Large intestine (tissue), 3 donors: ENCODE results near the gene CSRP1. TPM values are rescaled to one million over a fixed set of nuclear protein-coding genes. Genes with fewer than 3 reads are reported as not detected.
"Not testable (repeated sequence)": the region's sequence is repeated elsewhere in the genome, so short reads cannot be mapped to it uniquely, and the experiment has no call there.

Source experiments
- DNase-seq, 2 donors: peaks; one replicate each; pipeline versions ENCODE4 v3.0.0 to v3.0.0-alpha.2; 2013
- H3K27ac ChIP-seq: one replicate; pipeline ENCODE4 v1.5.1; 2013; ENCODE audit warnings: low read length
- H3K27me3 ChIP-seq: 2 replicates; pipeline ENCODE4 v1.6.1; 2013; ENCODE audit warnings: low read length; ENCODE audit not compliant: control insufficient read depth, insufficient read depth
- H3K36me3 ChIP-seq: 2 replicates; pipeline ENCODE4 v1.6.1; 2013; ENCODE audit warnings: low read length; ENCODE audit not compliant: control insufficient read depth, insufficient read depth
- H3K4me1 ChIP-seq: one replicate; pipeline ENCODE4 v1.6.1; 2013; ENCODE audit warnings: low read length; ENCODE audit not compliant: control insufficient read depth, insufficient read depth
- H3K4me3 ChIP-seq: one replicate; pipeline ENCODE4 v1.5.1; 2013; ENCODE audit warnings: low read length
- H3K9me3 ChIP-seq: one replicate; pipeline ENCODE4 v1.6.1; 2013; ENCODE audit warnings: mild to moderate bottlenecking, low read depth, low read length, moderate library complexity; ENCODE audit not compliant: control insufficient read depth
- WGBS: methylation state at CpG from one replicate; pipeline ENCODE4 v1.1.5; 2013; ENCODE audit warnings: low lambda C conversion rate; ENCODE audit not compliant: insufficient coverage; 5-methylcytosine and 5-hydroxymethylcytosine counted together
- polyA plus RNA-seq: library from polyadenylated mRNA; unstranded; fragments of 120-200 nt; gene quantifications from one replicate; pipeline ENCODE4 v1.2.1, GENCODE V29; 2013

Gene CSRP1
- polyA plus RNA-seq, 1 donor = 187 TPM

DNA sequence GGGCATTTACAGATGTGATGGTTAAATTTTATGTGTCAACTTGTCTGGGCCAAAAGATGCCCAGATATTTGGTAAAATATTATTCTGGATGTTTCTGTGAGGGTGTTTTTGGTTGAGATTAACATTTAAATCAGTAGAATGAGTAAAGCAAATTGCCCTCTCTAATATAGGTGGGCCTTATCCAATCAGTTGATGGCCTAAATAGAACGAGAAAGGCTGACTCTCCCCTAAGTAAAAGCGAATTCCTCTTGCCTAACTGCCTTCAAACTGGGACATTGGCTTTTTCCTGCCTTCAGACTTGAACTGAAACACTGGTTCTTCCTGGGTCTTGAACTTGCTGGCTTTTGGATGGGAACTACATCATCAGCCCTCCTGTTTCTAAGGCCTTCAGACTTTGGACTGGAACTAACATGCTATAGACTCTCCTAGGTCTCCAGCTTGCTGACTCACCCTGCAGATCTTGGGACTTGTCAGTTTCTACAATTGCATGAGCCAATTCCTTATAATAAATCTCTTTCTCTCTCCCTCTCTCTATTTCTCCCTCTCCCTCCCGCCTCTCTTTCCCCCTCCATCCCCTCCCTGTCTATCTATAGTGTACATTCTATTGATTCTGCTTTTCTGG lies 21.8 kb upstream of the CSRP1 start:
- no peaks in the 10 kb centered on the region for H3K27me3 ChIP-seq
- no peaks in the 10 kb centered on the region for H3K36me3 ChIP-seq
- no peak overlapping the region for H3K4me3 ChIP-seq
- H3K4me1 ChIP-seq = peaks cover 12% of the 10 kb centered on the region
- peak; percentile 88 to 93 for DNase-seq
- H3K27ac ChIP-seq = peak overlapping the region; percentile 82
- WGBS = 75% methylated on average over 2 of the region's 3 CpGs
- H3K9me3 ChIP-seq = peaks cover 10% of the 10 kb centered on the region

GRCh38 chr1:201527879-201528278 lies 21.0 kb upstream of the CSRP1 start:
- Histone ChIP-seq H3K27ac (no peak overlapping the region), H3K36me3 (no peaks in the 10 kb centered on the region), H3K27me3 (no peaks in the 10 kb centered on the region), H3K9me3 (peaks cover 10% of the 10 kb centered on the region), H3K4me3 (no peak overlapping the region), H3K4me1 (peaks cover 12% of the 10 kb centered on the region)
- 85% methylated on average over 5 of the region's 5 CpGs for WGBS
- no peak for DNase-seq

DNA sequence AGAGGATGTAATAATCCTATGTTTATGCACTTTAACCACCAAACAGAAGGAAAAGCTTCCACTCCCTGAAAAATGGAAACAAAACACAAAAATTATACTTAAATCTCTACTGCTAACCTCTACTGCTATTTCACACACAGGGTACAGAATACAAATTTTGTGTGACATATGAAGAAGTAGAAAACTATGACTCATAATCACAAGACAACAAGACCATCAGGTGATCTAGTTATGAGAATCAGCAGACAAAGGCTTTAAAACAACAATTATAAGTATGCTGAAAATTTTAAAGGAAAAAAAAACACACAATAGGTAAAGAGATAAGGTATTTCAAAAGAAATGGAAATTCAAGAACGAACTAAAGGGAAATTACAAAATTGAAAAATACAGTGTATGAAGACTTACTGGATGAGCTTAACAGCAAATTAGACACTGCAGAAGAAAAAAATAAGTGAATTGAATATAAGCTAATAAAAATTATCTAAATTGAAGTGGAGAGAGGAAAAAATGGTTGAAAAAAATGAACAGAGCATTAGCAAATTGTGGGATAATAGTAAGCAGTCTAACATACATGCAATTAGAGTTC lies 18.4 kb upstream of the CSRP1 start:
- H3K9me3 ChIP-seq = peaks cover 10% of the 10 kb centered on the region
- H3K27me3 ChIP-seq = no peaks in the 10 kb centered on the region
- DNase-seq = no peak
- no peak overlapping the region for H3K4me3 ChIP-seq
- peaks cover 10% of the 10 kb centered on the region for H3K4me1 ChIP-seq
- WGBS = 94% methylated on average over 1 of the region's 1 CpG
- peaks cover 3% of the 10 kb centered on the region for H3K36me3 ChIP-seq
- no peak overlapping the region for H3K27ac ChIP-seq

DNA sequence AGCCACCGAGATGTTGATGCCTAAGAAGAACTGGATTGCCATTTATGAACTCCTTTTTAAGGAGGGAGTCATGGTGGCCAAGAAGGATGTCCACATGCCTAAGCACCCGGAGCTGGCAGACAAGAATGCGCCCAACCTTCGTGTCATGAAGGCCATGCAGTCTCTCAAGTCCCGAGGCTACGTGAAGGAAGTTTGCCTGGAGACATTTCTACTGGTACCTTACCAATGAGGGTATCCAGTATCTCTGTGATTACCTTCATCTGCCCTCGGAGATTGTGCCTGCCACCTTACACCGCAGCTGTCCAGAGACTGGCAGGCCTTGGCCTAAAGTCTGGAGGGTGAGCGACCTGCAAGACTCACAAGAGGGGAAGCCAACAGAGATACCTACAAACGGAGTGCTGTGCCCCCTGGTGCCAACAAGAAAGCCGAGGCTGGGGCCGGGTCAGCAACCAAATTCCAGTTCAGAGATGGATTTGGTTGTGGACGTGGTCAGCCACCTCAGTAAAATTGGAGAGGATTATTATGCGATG lies 13.2 kb upstream of the CSRP1 start:
- H3K27me3 ChIP-seq, H3K4me3 ChIP-seq: not testable (repeated sequence)
- 63% methylated on average over 2 of the region's 14 CpGs for WGBS

GRCh38 chr1:201518071-201518470 lies 11.1 kb upstream of the CSRP1 start:
- Histone ChIP-seq H3K27ac (no peak overlapping the region), H3K4me1 (peaks cover 16% of the 10 kb centered on the region), H3K27me3 (no peaks in the 10 kb centered on the region), H3K9me3 (no peaks in the 10 kb centered on the region), H3K36me3 (peaks cover 3% of the 10 kb centered on the region), H3K4me3 (no peak overlapping the region)
- WGBS = no CpG with 5 or more reads among the region's 5 CpGs
- DNase-seq = no peak

More for the DNA sequence above, 13.2 kb upstream of the CSRP1 start:
- peaks cover 10% of the 10 kb centered on the region for H3K9me3 ChIP-seq
- H3K36me3 ChIP-seq, H3K27ac ChIP-seq, DNase-seq: not testable (repeated sequence)
- peaks cover 14% of the 10 kb centered on the region for H3K4me1 ChIP-seq

DNA sequence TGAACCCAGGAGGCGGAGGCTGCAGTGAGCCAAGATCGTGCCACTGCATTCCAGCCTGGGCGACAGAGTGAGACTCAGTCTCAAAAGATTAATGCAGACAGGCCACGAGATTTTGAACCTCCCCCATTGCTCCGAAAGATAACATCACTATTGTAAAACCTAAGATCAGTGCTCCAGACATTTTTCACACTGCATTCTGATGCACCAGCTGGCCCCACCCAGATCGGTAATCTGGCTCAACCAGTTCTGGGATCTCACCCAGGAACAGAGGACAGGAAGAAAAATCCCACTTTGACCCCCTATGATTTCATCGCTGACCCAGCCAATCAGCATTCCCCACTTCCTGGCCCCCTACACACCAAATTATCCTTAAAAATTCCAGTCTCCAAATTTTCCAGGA lies 10.7 kb upstream of the CSRP1 start:
- WGBS = 60% methylated on average over 1 of the region's 7 CpGs
- no peak overlapping the region for H3K27ac ChIP-seq

GRCh38 chr1:201516511-201517127 lies 9.7 kb upstream of the CSRP1 start:
- H3K27me3 ChIP-seq = no peaks in the 10 kb centered on the region
- H3K27ac ChIP-seq = no peak overlapping the region
- H3K36me3 ChIP-seq = no peaks in the 10 kb centered on the region
- H3K4me3 ChIP-seq = no peak overlapping the region
- H3K9me3 ChIP-seq = no peaks in the 10 kb centered on the region
- DNase-seq = no peak
- 100% methylated on average over 1 of the region's 2 CpGs for WGBS
- peaks cover 16% of the 10 kb centered on the region for H3K4me1 ChIP-seq

More for the DNA sequence above, 10.7 kb upstream of the CSRP1 start:
- no peaks in the 10 kb centered on the region for H3K27me3 ChIP-seq
- H3K4me3 ChIP-seq = no peak overlapping the region
- no peak for DNase-seq
- peaks cover 16% of the 10 kb centered on the region for H3K4me1 ChIP-seq
- peaks cover 3% of the 10 kb centered on the region for H3K36me3 ChIP-seq
- H3K9me3 ChIP-seq = no peaks in the 10 kb centered on the region

DNA sequence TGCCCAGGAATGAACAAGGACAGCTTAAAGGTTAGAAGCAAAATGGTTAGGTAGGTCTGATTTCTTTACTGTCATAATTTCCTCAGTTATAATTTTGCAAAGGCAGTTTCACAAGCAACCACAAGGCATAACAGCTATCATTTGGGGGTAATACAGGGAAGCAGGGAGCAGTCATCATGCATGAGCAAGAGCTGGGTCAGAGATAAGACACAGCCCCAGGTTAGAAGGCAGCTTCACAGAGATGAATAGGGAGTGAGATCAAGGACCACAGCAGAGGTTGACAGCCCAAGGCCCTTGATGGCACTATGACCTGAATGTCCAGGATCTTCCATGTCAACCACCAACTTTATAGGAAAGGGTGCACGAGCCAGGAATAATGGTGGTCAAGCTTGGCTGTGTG lies 9.0 kb upstream of the CSRP1 start:
- no peaks in the 10 kb centered on the region for H3K27me3 ChIP-seq
- H3K4me1 ChIP-seq = peaks cover 16% of the 10 kb centered on the region
- H3K9me3 ChIP-seq = no peaks in the 10 kb centered on the region
- peak overlapping the region; percentile 53 for H3K27ac ChIP-seq
- H3K4me3 ChIP-seq = no peak overlapping the region
- no CpG with 5 or more reads among the region's 1 CpG for WGBS
- DNase-seq = peak in 1 of 2 donors; percentile 63
- no peaks in the 10 kb centered on the region for H3K36me3 ChIP-seq

DNA sequence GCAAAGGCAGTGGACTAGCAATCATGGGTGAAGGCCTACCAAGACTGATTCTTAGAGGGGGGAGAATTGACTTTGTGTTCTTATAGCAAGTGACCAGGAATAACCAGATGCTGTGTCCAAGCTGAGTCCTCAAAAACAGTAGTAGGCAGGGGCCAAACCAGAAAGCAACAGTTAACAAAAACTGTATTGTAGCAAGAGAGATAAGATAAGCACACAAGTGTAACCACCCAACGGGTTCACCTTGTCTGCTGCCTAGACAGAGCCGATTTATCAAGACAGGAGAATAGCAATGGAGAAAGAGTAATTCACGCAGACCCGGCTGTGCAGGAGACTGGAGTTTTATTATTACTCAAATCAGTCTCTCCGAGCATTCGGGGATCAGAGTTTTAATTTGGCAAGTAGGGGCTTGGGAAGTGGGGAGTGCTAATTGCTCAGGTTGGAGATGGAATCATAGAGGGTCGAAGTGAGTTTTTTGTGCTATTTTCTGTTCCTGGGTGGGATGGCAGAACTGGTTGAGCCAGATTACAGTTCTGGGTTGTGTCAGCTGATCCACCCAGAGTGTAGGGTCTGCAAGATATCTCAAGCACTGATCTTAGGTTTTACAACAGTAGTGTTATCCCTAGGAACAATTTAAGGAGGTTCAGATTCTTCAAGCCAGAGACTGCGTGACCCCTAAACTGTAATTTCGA lies 8.3 kb upstream of the CSRP1 start:
- Histone ChIP-seq H3K9me3 (no peaks in the 10 kb centered on the region), H3K27ac (peak overlapping the region; percentile 53), H3K27me3 (no peaks in the 10 kb centered on the region), H3K36me3 (no peaks in the 10 kb centered on the region), H3K4me3 (no peak overlapping the region), H3K4me1 (peaks cover 16% of the 10 kb centered on the region)
- DNase-seq = peak in 1 of 2 donors; percentile 53
- WGBS = no CpG with 5 or more reads among the region's 9 CpGs

GRCh38 chr1:201514466-201514865 lies 7.5 kb upstream of the CSRP1 start:
- DNase-seq = no peak
- no peaks in the 10 kb centered on the region for H3K36me3 ChIP-seq
- H3K9me3 ChIP-seq = no peaks in the 10 kb centered on the region
- no peaks in the 10 kb centered on the region for H3K27me3 ChIP-seq
- H3K4me3 ChIP-seq = no peak overlapping the region
- peaks cover 16% of the 10 kb centered on the region for H3K4me1 ChIP-seq
- no CpG with 5 or more reads among the region's 2 CpGs for WGBS
- no peak overlapping the region for H3K27ac ChIP-seq
